Measurements from ENCODE around the gene TMEM217.

Gene TMEM217

GRCh38 chr6:37239950-37240713, 17.8 kb downstream of the TMEM217 start:
- no peak overlapping the region for H3K4me3 ChIP-seq (ENCODE audit: low read depth, low read length)
- peaks cover 5% of the 10 kb centered on the region; the same call in 1 of the 2 replicates for H3K4me1 ChIP-seq

DNA sequence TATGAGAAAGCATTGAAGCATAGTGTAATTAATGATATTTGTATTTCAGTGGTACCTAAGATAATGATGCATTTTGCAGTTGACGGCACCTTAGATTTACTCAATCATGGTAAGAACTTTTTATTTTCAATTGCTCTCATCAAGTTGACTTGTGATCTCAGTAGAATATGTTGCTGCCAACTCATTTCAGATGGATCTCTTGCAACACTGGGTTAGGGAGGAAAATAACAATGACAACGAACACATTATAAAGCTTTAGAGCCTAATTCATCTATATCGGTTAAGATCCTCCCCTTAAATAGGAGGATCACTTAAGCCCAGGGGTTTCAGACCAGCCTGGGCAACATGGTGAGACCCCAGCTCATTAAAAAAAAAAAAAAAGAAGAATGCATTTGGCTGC, 18.4 kb downstream of the TMEM217 start:
- no peak for DNase-seq
- Histone ChIP-seq H3K9me3 (no peaks in the 10 kb centered on the region), H3K27me3 (no peaks in the 10 kb centered on the region), H3K4me1 (peaks cover 5% of the 10 kb centered on the region; the same call in 1 of the 2 replicates), H3K4me3 (ENCODE audit: low read depth, low read length) (no peak overlapping the region), H3K36me3 (no peaks in the 10 kb centered on the region)
- no peak for TF ChIP-seq CTCF (IDR thresholded peaks at IDR 0.05; ENCODE audit: low read depth, low read length)

More at GRCh38 chr6:37239950-37240713, 17.8 kb downstream of the TMEM217 start:
- no peak for TF ChIP-seq CTCF (IDR thresholded peaks at IDR 0.05; ENCODE audit: low read depth, low read length)
- H3K36me3 ChIP-seq = no peaks in the 10 kb centered on the region
- H3K27me3 ChIP-seq = no peaks in the 10 kb centered on the region
- no peaks in the 10 kb centered on the region for H3K9me3 ChIP-seq
- DNase-seq = peak; percentile 83

GRCh38 chr6:37238381-37238780, 19.6 kb downstream of the TMEM217 start:
- Histone ChIP-seq H3K4me1 (peaks cover 5% of the 10 kb centered on the region; the same call in 1 of the 2 replicates), H3K27me3 (no peaks in the 10 kb centered on the region), H3K9me3 (no peaks in the 10 kb centered on the region), H3K36me3 (no peaks in the 10 kb centered on the region), H3K4me3 (ENCODE audit: low read depth, low read length) (no peak overlapping the region)
- DNase-seq = no peak
- TF ChIP-seq CTCF (IDR thresholded peaks at IDR 0.05; ENCODE audit: low read depth, low read length) = no peak

- TF ChIP-seq CTCF (IDR thresholded peaks at IDR 0.05; ENCODE audit: low read depth, low read length) = no peak
- peaks cover 5% of the 10 kb centered on the region; the same call in 1 of the 2 replicates for H3K4me1 ChIP-seq
- DNase-seq = no peak
- no peaks in the 10 kb centered on the region for H3K36me3 ChIP-seq
- no peak overlapping the region for H3K4me3 ChIP-seq (ENCODE audit: low read depth, low read length)
- no peaks in the 10 kb centered on the region for H3K27me3 ChIP-seq
- no peaks in the 10 kb centered on the region for H3K9me3 ChIP-seq
These were observed 20.2 kb downstream of the TMEM217 start for GRCh38 chr6:37237789-37238188.

GRCh38 chr6:37236921-37237320, 21.0 kb downstream of the TMEM217 start:
- H3K4me3 ChIP-seq (ENCODE audit: low read depth, low read length) = no peak overlapping the region
- DNase-seq = no peak
- peaks cover 5% of the 10 kb centered on the region; the same call in 1 of the 2 replicates for H3K4me1 ChIP-seq
- H3K36me3 ChIP-seq = no peaks in the 10 kb centered on the region
- no peaks in the 10 kb centered on the region for H3K27me3 ChIP-seq
- no peak for TF ChIP-seq CTCF (IDR thresholded peaks at IDR 0.05; ENCODE audit: low read depth, low read length)
- H3K9me3 ChIP-seq = no peaks in the 10 kb centered on the region

DNA sequence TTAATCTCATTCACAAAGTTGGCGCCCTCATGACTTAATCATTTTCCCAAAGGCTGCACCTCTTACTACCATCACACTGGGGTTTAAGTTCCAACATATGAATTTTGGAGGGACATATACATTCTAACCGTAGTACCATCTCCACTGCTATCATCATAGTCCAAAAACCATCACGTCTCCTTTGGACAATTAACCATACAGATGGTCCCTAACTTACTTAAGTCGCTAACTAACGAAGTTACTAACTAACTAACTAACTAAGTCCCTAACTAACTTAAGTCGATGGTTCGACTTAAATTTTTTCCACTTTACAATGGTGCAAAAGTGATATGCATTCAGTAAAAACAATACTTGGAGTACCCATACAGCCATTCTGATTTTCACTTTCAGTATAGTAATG, 24.4 kb downstream of the TMEM217 start:
- no peak for TF ChIP-seq CTCF (IDR thresholded peaks at IDR 0.05; ENCODE audit: low read depth, low read length)

More for the DNA sequence above, 24.4 kb downstream of the TMEM217 start:
- no peaks in the 10 kb centered on the region for H3K4me1 ChIP-seq
- no peaks in the 10 kb centered on the region for H3K27me3 ChIP-seq
- H3K36me3 ChIP-seq = no peaks in the 10 kb centered on the region
- H3K9me3 ChIP-seq = no peaks in the 10 kb centered on the region
- DNase-seq = no peak
- H3K4me3 ChIP-seq (ENCODE audit: low read depth, low read length) = no peak overlapping the region

Data from BE2C (cell line).